SK-N-SH treated with all-trans-retinoic acid at 6 μM for 48 hours (cell line): ENCODE data around the gene SUSD6.

ENCODE experiments used
- ARNTL ChIP-seq: fragments of 450-650 bp; formaldehyde crosslinking; IDR thresholded peaks from 2 replicates; pipeline ENCODE4 v1.5.0; 2020; ENCODE audit warnings: low read depth, mild to moderate bottlenecking, moderate library complexity, borderline replicate concordance
- BACH2 ChIP-seq: fragments of 250-450 bp; sonication (Bioruptor Pico); IDR thresholded peaks from 2 replicates; pipeline ENCODE4 v1.9.0; 2021; ENCODE audit warnings: mild to moderate bottlenecking, borderline replicate concordance
- OSR1 ChIP-seq: fragments of 250-450 bp; sonication (Bioruptor Pico); IDR thresholded peaks from 2 replicates; pipeline ENCODE4 v1.8.0; 2022; ENCODE audit warnings: moderate library complexity, mild to moderate bottlenecking, inconsistent platforms
- TCF4 ChIP-seq: fragments of 250-450 bp; sonication (Bioruptor Pico); IDR thresholded peaks from 2 replicates; pipeline ENCODE4 v1.8.0; 2021; ENCODE audit warnings: mild to moderate bottlenecking, moderate library complexity, borderline replicate concordance
- TOX ChIP-seq: fragments of 250-450 bp; sonication (Bioruptor Pico); IDR thresholded peaks from 2 replicates; pipeline ENCODE4 v1.8.0; 2021; ENCODE audit warnings: mild to moderate bottlenecking, moderate library complexity, borderline replicate concordance
- ZFP3 ChIP-seq: fragments of 250-450 bp; sonication (Bioruptor Pico); IDR thresholded peaks from 2 replicates; pipeline ENCODE4 v1.5.0; 2020; ENCODE audit warnings: mild to moderate bottlenecking, moderate library complexity
- ZNF70 ChIP-seq: fragments of 450-650 bp; formaldehyde crosslinking; IDR thresholded peaks from 2 replicates; pipeline ENCODE4 v1.5.0; 2020; ENCODE audit warnings: mild to moderate bottlenecking, moderate library complexity
- ZNF8 ChIP-seq: fragments of 450-650 bp; formaldehyde crosslinking; IDR thresholded peaks from 2 replicates; pipeline ENCODE4 v1.5.0; 2020; ENCODE audit warnings: mild to moderate bottlenecking, moderate library complexity
- TF ChIP-seq, protein P1 (sequence below): fragments of 250-450 bp; sonication (Bioruptor Pico); IDR thresholded peaks from 2 replicates; pipeline ENCODE4 v1.8.0; 2021; ENCODE audit warnings: low read depth, mild to moderate bottlenecking, moderate library complexity, borderline replicate concordance
- TF ChIP-seq, protein P2 (sequence below): fragments of 250-450 bp; sonication (Bioruptor Pico); IDR thresholded peaks from 2 replicates; pipeline ENCODE4 v1.8.0; 2020; ENCODE audit warnings: mild to moderate bottlenecking, moderate library complexity, borderline replicate concordance

DNA sequence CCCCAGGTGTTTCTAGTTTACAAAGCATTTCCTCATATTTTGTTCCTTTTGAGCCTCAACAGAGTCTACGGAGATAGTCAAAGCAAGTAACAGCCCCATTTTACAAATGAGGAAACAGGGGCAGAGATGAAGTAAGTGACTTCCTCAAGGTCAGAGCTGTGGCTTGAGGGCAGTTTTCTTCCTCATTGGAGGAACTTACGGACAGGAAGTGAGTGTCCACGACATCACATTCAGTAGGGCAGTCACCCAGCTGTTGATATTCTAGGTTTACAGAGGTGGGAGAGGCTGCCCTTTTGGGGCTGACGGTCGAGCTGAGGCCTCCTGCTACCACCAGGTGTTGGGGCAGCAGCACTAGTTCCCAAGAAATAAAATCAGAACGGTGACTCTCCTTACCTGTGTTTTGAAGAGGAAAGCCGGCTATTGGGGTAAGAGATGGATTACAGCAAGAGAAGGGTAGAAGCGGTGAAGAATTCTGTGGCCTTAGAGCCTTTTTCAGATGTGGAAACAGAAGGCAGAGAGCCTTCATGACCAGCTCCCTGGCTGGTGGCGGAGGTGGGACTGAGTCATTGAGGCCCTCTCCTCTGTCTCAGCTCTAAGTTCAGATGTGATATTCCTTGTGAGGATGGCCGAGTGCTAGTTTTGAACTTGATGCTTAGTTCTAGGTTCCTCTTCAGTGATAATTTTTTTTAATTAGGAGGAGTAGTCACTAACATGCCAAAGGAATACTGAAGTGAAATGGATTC lies 41.7 kb downstream of the SUSD6 start:
- TF ChIP-seq ARNTL (CRISPR knock-in tag) (no peak), BACH2 (CRISPR knock-in tag) (no peak), TCF4 (CRISPR knock-in tag) (no peak), ZFP3 (CRISPR knock-in tag) (no peak), TOX (CRISPR knock-in tag) (no peak), ZNF8 (CRISPR knock-in tag) (no peak), ZNF70 (CRISPR knock-in tag) (no peak), OSR1 (no peak)
- TF ChIP-seq, protein P1, sequence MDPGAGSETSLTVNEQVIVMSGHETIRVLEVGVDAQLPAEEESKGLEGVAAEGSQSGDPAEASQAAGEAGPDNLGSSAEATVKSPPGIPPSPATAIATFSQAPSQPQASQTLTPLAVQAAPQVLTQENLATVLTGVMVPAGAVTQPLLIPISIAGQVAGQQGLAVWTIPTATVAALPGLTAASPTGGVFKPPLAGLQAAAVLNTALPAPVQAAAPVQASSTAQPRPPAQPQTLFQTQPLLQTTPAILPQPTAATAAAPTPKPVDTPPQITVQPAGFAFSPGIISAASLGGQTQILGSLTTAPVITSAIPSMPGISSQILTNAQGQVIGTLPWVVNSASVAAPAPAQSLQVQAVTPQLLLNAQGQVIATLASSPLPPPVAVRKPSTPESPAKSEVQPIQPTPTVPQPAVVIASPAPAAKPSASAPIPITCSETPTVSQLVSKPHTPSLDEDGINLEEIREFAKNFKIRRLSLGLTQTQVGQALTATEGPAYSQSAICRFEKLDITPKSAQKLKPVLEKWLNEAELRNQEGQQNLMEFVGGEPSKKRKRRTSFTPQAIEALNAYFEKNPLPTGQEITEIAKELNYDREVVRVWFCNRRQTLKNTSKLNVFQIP (CRISPR knock-in tag), result no peak
- TF ChIP-seq, protein P2, sequence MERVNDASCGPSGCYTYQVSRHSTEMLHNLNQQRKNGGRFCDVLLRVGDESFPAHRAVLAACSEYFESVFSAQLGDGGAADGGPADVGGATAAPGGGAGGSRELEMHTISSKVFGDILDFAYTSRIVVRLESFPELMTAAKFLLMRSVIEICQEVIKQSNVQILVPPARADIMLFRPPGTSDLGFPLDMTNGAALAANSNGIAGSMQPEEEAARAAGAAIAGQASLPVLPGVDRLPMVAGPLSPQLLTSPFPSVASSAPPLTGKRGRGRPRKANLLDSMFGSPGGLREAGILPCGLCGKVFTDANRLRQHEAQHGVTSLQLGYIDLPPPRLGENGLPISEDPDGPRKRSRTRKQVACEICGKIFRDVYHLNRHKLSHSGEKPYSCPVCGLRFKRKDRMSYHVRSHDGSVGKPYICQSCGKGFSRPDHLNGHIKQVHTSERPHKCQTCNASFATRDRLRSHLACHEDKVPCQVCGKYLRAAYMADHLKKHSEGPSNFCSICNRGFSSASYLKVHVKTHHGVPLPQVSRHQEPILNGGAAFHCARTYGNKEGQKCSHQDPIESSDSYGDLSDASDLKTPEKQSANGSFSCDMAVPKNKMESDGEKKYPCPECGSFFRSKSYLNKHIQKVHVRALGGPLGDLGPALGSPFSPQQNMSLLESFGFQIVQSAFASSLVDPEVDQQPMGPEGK (CRISPR knock-in tag), result no peak
